IMR-90 (cell line): ENCODE measurements around the gene FAXC. TPM values are rescaled to one million over a fixed set of nuclear protein-coding genes. Genes with fewer than 3 reads are reported as not detected.

ENCODE experiments used
- ATAC-seq: fragments of 200-7000 bp; cut with Tn5 transposase; 2 replicates; pipeline ENCODE4 v1.9.1; 2020; ENCODE audit warnings: low read depth, mild to moderate bottlenecking, moderate library complexity
- BruUV-seq: library from RNA; stranded (reverse); fragments of 400-500 nt; replicated peaks from 2 replicates; lab custom pipeline; 2021; lab: Mats Ljungman, UMichigan
- CTCF ChIA-PET: fragments of 300-600 bp; formaldehyde crosslinking; extraction: SDS; loops from one replicate; lab custom pipeline; 2021; ENCODE audit warnings: antibody characterized with exemption; lab: Yijun Ruan, JAX
- POLR2A ChIA-PET: fragments of 300-600 bp; sonication (Branson Sonifier 250); formaldehyde crosslinking; loops from one replicate; lab custom pipeline; 2022; ENCODE audit warnings: antibody characterized with exemption; ENCODE audit not compliant: unreplicated experiment; lab: Charles Lee
- DNase-seq: peaks from one replicate; pipeline ENCODE4 v3.0.0; 2013
- H2AFZ ChIP-seq: replicated peaks from 2 replicates; pipeline ENCODE3; 2013; ENCODE audit warnings: low read length, mild to moderate bottlenecking; ENCODE audit not compliant: poor library complexity
- H2AK5ac ChIP-seq: 2 replicates; pipeline ENCODE4 v1.6.1; 2013; ENCODE audit warnings: low read depth, low read length, inconsistent platforms
- H2AK9ac ChIP-seq: replicated peaks from 2 replicates; pipeline ENCODE3; 2013; ENCODE audit warnings: mild to moderate bottlenecking, low read depth, low read length, moderate library complexity; ENCODE audit not compliant: poor library complexity
- H2BK120ac ChIP-seq: 2 replicates; pipeline ENCODE4 v1.6.1; 2013; ENCODE audit warnings: low read depth, low read length, inconsistent platforms
- H2BK15ac ChIP-seq: 3 replicates; pipeline ENCODE4 v1.6.1; 2013; ENCODE audit warnings: low read depth, low read length, inconsistent platforms
- H2BK20ac ChIP-seq: 2 replicates; pipeline ENCODE4 v1.6.1; 2013; ENCODE audit warnings: low read depth, mild to moderate bottlenecking, inconsistent platforms, low read length, moderate library complexity
- H2BK5ac ChIP-seq: 2 replicates; pipeline ENCODE4 v1.6.1; 2013; ENCODE audit warnings: mild to moderate bottlenecking, low read depth, low read length, inconsistent platforms; ENCODE audit not compliant: poor library complexity, severe bottlenecking
- H3K14ac ChIP-seq: replicated peaks from 2 replicates; pipeline ENCODE4 v1.6.1; 2013; ENCODE audit warnings: low read depth, low read length, inconsistent platforms
- H3K18ac ChIP-seq: 2 replicates; pipeline ENCODE4 v1.6.1; 2013; ENCODE audit warnings: low read depth, low read length, control low read depth
- H3K23ac ChIP-seq: 2 replicates; pipeline ENCODE4 v1.6.1; 2013; ENCODE audit warnings: low read depth, low read length, inconsistent platforms
- H3K27ac ChIP-seq: 2 replicates; pipeline ENCODE4 v1.5.1; 2013; ENCODE audit warnings: mild to moderate bottlenecking, control low read depth, low read length; ENCODE audit not compliant: insufficient read depth
- H3K27me3 ChIP-seq: 2 replicates; pipeline ENCODE4 v1.6.1; 2013; ENCODE audit warnings: low read length; ENCODE audit not compliant: control insufficient read depth, insufficient read depth
- H3K36me3 ChIP-seq: 2 replicates; pipeline ENCODE4 v1.6.1; 2013; ENCODE audit warnings: low read length, mixed read lengths; ENCODE audit not compliant: control insufficient read depth, insufficient read depth
- H3K4ac ChIP-seq: 2 replicates; pipeline ENCODE4 v1.6.1; 2013; ENCODE audit warnings: low read depth, low read length, inconsistent platforms
- H3K4me1 ChIP-seq: 2 replicates; pipeline ENCODE4 v1.6.1; 2013; ENCODE audit warnings: low read length, mixed read lengths; ENCODE audit not compliant: control insufficient read depth, insufficient read depth
- H3K4me2 ChIP-seq: 2 replicates; pipeline ENCODE4 v1.6.1; 2013; ENCODE audit warnings: low read depth, mild to moderate bottlenecking, control low read depth, low read length, moderate library complexity
- H3K4me3 ChIP-seq: 2 replicates; pipeline ENCODE4 v1.5.1; 2013; ENCODE audit warnings: low read depth, mild to moderate bottlenecking, control low read depth, low read length, moderate library complexity; ENCODE audit not compliant: insufficient read depth
- H3K56ac ChIP-seq: 2 replicates; pipeline ENCODE4 v1.6.1; 2013; ENCODE audit warnings: low read length, inconsistent platforms; ENCODE audit not compliant: insufficient read depth; ENCODE audit errors: extremely low read depth
- H3K79me1 ChIP-seq, 2 experiments: 2 replicates each; pipeline ENCODE4 v1.6.1; 2013; ENCODE audit warnings: low read length in 2 of 2, inconsistent platforms in 1 of 2, low read depth in 1 of 2
- H3K9ac ChIP-seq: 2 replicates; pipeline ENCODE4 v1.6.1; 2013; ENCODE audit warnings: low read depth, low read length, control low read depth
- H3K9me1 ChIP-seq: 2 replicates; pipeline ENCODE4 v1.6.1; 2013; ENCODE audit warnings: low read length, inconsistent platforms; ENCODE audit not compliant: insufficient read depth
- H3K9me3 ChIP-seq: 2 replicates; pipeline ENCODE4 v1.6.1; 2013; ENCODE audit warnings: low read length; ENCODE audit not compliant: control insufficient read depth, insufficient read depth
- H4K20me1 ChIP-seq: 2 replicates; pipeline ENCODE4 v1.6.1; 2013; ENCODE audit warnings: low read length, inconsistent platforms; ENCODE audit not compliant: insufficient read depth
- H4K5ac ChIP-seq: 2 replicates; pipeline ENCODE4 v1.6.1; 2013; ENCODE audit warnings: mild to moderate bottlenecking, low read depth, low read length, control low read depth
- H4K8ac ChIP-seq, 2 experiments: 2 replicates each; pipeline ENCODE4 v1.6.1; 2013; ENCODE audit warnings: low read depth in 2 of 2, low read length in 2 of 2, control low read depth in 1 of 2, inconsistent platforms in 1 of 2
- H4K91ac ChIP-seq: 2 replicates; pipeline ENCODE4 v1.6.1; 2013; ENCODE audit warnings: low read depth, low read length, inconsistent platforms; ENCODE audit not compliant: insufficient read depth
- BHLHE40 ChIP-seq: fragments of 150-350 bp; IDR thresholded peaks from 2 replicates; pipeline ENCODE4 v1.6.1; 2016; ENCODE audit warnings: mild to moderate bottlenecking, low read depth, low read length
- CEBPB ChIP-seq: IDR thresholded peaks from 2 replicates; pipeline ENCODE4 v1.6.1; 2012; ENCODE audit warnings: low read depth, low read length, improper control_type of control experiment
- CHD1 ChIP-seq: IDR thresholded peaks from 2 replicates; pipeline ENCODE4 v1.6.1; 2012; ENCODE audit warnings: low read depth, low read length, improper control_type of control experiment
- CTCF ChIP-seq: conservative IDR thresholded peaks from 2 replicates; pipeline ENCODE4 v1.5.1; 2012; ENCODE audit warnings: mild to moderate bottlenecking, low read depth, low read length, improper control_type of control experiment
- ELK1 ChIP-seq: fragments of 150-350 bp; IDR thresholded peaks from 2 replicates; pipeline ENCODE4 v1.6.1; 2016; ENCODE audit warnings: low read depth, mild to moderate bottlenecking, low read length, moderate library complexity, borderline replicate concordance
- FOS ChIP-seq: fragments of 150-350 bp; IDR thresholded peaks from 2 replicates; pipeline ENCODE4 v1.6.1; 2016; ENCODE audit warnings: low read depth, low read length
- MAFK ChIP-seq: IDR thresholded peaks from 2 replicates; pipeline ENCODE4 v1.6.1; 2012; ENCODE audit warnings: low read depth, low read length, improper control_type of control experiment
- MAZ ChIP-seq: IDR thresholded peaks from 2 replicates; pipeline ENCODE4 v1.6.1; 2012; ENCODE audit warnings: low read depth, mild to moderate bottlenecking, low read length, improper control_type of control experiment, moderate library complexity, borderline replicate concordance
- MXI1 ChIP-seq: IDR thresholded peaks from 2 replicates; pipeline ENCODE4 v1.6.1; 2012; ENCODE audit warnings: low read depth, mild to moderate bottlenecking, low read length, moderate library complexity, borderline replicate concordance
- NFE2L2 ChIP-seq: fragments of 150-350 bp; IDR thresholded peaks from 2 replicates; pipeline ENCODE4 v1.6.1; 2016; ENCODE audit warnings: low read depth, mild to moderate bottlenecking, low read length
- POLR2A ChIP-seq: IDR thresholded peaks from 2 replicates; pipeline ENCODE4 v1.6.1; 2012; ENCODE audit warnings: mild to moderate bottlenecking, low read depth, low read length
- RAD21 ChIP-seq: IDR thresholded peaks from 2 replicates; pipeline ENCODE4 v1.6.1; 2012; ENCODE audit warnings: low read length, improper control_type of control experiment
- RCOR1 ChIP-seq: IDR thresholded peaks from 2 replicates; pipeline ENCODE4 v1.6.1; 2012; ENCODE audit warnings: mild to moderate bottlenecking, low read length, improper control_type of control experiment; ENCODE audit not compliant: insufficient replicate concordance
- RFX5 ChIP-seq: IDR thresholded peaks from 2 replicates; pipeline ENCODE4 v1.8.0; 2012; ENCODE audit warnings: low read depth, mild to moderate bottlenecking, low read length, moderate library complexity
- SMC3 ChIP-seq: fragments of 150-350 bp; IDR thresholded peaks from 2 replicates; pipeline ENCODE4 v1.6.1; 2016; ENCODE audit warnings: low read depth, mild to moderate bottlenecking, antibody characterized with exemption, low read length, moderate library complexity
- WGBS, 2 experiments: methylation state at CpG; one replicate each; pipeline versions ENCODE4 v1.1.5 to v1.1.7; 2013; ENCODE audit warnings: missing lambda C conversion rate in 2 of 2; ENCODE audit not compliant: insufficient read length in 1 of 2; ENCODE audit errors: extremely low coverage in 2 of 2; 5-methylcytosine and 5-hydroxymethylcytosine counted together
- dilution Hi-C: fragments of 300-500 bp; cut with HindIII; formaldehyde crosslinking; loops from one replicate; pipeline ENCODE4 v1.14.3; 2018; ENCODE audit warnings: low sequenced_read_pairs; ENCODE audit not compliant: unreplicated experiment
- in situ Hi-C: fragments of 300-500 bp; cut with MboI; formaldehyde crosslinking; loops from 3 replicates; pipeline ENCODE4 v1.14.3; 2019; ENCODE audit warnings: low sequenced_read_pairs, inconsistent platforms, mixed read lengths
- intact Hi-C: fragments of 100-400 bp; cut with micrococcal nuclease; formaldehyde crosslinking; loops from 2 replicates; pipeline ENCODE4 v1.10.0; 2022
- polyA plus RNA-seq, 3 experiments: library from polyadenylated mRNA; depleted of rRNA; stranded (reverse); fragments of >200 nt; gene quantifications; 2 replicates each; pipeline ENCODE4 v1.2.3, GENCODE V29; 2012; ENCODE audit warnings: low replicate concordance in 1 of 3
- total RNA-seq: library from RNA; depleted of rRNA; stranded (reverse); fragments of >200 nt; gene quantifications from 2 replicates; pipeline ENCODE4 v1.2.3, GENCODE V29; 2012

FAXC gene
- total and polyA plus RNA-seq, 2 of the 4 experiments (the other 2 are of a cell fraction), result 1.1 to 2.7 TPM

GRCh38 chr6:99350573-99350972 lies 1.1 kb upstream of the FAXC start:
- H4K8ac ChIP-seq, result no peak overlapping the region
- H3K4me2 ChIP-seq, result no peak overlapping the region
- in situ Hi-C loops (no loop called here), intact Hi-C loops (no loop called here), dilution Hi-C loops (no loop called here)
- H3K56ac ChIP-seq, result no peak overlapping the region
- H2AK5ac ChIP-seq, result no peak overlapping the region
- no peaks in the 10 kb centered on the region for H4K20me1 ChIP-seq
- no peak overlapping the region for H2BK15ac ChIP-seq
- no peak overlapping the region for H2BK5ac ChIP-seq
- H3K4me3 ChIP-seq, result no peak overlapping the region
- no peak overlapping the region for H3K9ac ChIP-seq
- H3K79me1 ChIP-seq, result no peaks in the 10 kb centered on the region
- H3K14ac ChIP-seq, result no peak overlapping the region
- H3K4me1 ChIP-seq, result no peaks in the 10 kb centered on the region
- H2AK9ac ChIP-seq, result no peak overlapping the region
- no peaks in the 10 kb centered on the region for H3K9me3 ChIP-seq
- no peak overlapping the region for H3K23ac ChIP-seq
- WGBS, 2 experiments, result 38% methylated on average over 2 of the region's 10 CpGs; no CpG with 5 or more reads in 1 of the 2 experiments
- H3K9me1 ChIP-seq, result no peaks in the 10 kb centered on the region
- H2AFZ ChIP-seq, result no peak overlapping the region
- H2BK120ac ChIP-seq, result no peak overlapping the region
- no peak overlapping the region for H3K27ac ChIP-seq
- no peak overlapping the region for H3K4ac ChIP-seq
- no peak overlapping the region for H4K91ac ChIP-seq
- peaks cover 7% of the 10 kb centered on the region; the same call in 1 of the 2 replicates for H3K27me3 ChIP-seq
- H4K5ac ChIP-seq, result no peak overlapping the region
- BruUV-seq, result no TSS peak
- ChIA-PET CTCF (no interaction called here), POLR2A (no interaction called here)
- TF ChIP-seq SMC3 (no peak), FOS (no peak), MXI1 (no peak), CHD1 (no peak), POLR2A (no peak), ELK1 (no peak), RAD21 (no peak), RFX5 (no peak), MAFK (no peak), CEBPB (no peak), RCOR1 (no peak), BHLHE40 (no peak), CTCF (no peak), MAZ (no peak), NFE2L2 (no peak)
- no peak overlapping the region for H2BK20ac ChIP-seq
- H3K36me3 ChIP-seq, result no peaks in the 10 kb centered on the region
- ATAC-seq (no peak), DNase-seq (no peak)
- no peak overlapping the region for H3K18ac ChIP-seq
